HG03469 (cell line): ENCODE measurements around the gene RABGGTA.
"Not testable (repeated sequence)": the region's sequence is repeated elsewhere in the genome, so short reads cannot be mapped to it uniquely, and the experiment has no call there.

ENCODE experiments used
- ATAC-seq: cut with Tn5 transposase; IDR thresholded peaks from one replicate; pipeline ENCODE4 v1.9.1; 2021; ENCODE audit warnings: mild to moderate bottlenecking, moderate library complexity, moderate number of reproducible peaks; ENCODE audit not compliant: unreplicated experiment

RABGGTA gene

DNA sequence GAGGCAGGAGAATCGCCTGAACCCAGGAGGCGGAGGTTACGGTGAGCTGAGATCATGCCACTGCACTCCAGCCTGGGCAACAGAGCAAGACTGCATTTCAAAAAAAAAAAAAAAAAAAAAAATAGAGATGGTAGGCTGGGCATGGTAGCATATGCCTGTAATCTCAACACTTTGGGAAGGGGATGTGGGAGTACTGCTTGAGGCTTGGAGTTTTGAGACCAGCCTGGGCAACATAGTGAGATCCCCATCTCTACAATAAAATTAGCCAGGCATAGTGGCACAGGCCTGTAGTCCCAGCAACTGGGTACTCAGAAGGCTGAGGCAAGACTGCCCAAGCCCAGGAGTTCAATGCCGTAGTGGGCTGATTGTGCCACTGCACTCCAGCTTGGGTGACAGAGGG is 48.4 kb downstream of the RABGGTA start:
- ATAC-seq: not testable (repeated sequence)

DNA sequence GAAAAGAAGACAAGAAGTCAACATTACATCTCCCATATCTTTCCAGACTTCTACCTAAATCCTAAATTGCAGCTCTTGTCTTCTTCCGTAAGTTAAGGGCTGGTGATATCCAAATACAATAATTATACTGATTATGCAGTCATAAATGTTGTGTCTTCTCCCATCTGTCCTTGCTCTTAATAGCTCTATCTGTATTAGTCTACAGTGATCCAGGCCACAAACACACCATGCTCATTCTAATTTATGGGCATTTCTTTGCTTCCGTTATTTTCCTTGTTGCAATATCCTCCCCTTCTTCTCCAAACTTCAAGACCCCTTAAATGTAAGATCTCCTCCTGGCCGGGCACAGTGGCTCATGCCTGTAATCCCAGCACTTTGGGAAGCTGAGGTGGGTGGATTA is 51.9 kb downstream of the RABGGTA start:
- ATAC-seq: no peak

DNA sequence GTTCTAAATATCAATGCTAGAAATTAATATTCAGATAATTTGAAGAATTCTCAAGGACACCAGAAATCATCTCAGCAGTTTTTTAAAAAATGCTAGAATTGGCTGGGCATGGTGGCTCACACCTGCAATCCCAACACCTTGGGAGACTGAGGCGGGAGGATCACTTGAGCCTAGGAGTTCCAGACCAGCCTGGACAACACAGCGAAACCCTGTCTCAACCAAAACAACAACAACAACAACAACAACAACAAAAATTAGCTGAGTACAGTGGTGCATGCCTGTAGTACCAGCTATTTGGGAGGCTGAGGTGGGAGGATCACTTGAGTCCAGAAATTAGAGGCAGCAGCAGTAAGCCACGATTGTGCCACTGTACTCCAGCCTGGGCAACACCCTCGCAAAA is 52.3 kb downstream of the RABGGTA start:
- no peak for ATAC-seq

DNA sequence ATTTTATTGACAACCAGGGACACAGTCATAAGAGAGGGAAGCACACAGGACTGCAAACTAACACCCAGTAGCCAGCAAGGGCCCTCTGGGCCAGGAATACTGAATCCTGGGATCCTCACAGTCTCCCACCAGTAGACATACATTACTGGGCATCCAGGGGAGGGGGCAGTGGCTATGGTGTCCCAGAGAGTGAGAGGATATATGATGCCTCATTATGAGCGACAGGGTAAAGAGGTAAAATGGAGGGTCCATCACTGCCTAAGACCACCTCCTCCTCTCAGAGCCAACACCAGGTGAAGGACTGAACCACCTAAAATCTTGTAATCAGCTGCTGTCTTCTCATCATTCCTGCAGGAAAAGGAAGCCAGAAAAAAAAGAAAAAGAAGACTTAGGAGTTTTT is 54.5 kb downstream of the RABGGTA start:
- ATAC-seq: not testable (repeated sequence)

DNA sequence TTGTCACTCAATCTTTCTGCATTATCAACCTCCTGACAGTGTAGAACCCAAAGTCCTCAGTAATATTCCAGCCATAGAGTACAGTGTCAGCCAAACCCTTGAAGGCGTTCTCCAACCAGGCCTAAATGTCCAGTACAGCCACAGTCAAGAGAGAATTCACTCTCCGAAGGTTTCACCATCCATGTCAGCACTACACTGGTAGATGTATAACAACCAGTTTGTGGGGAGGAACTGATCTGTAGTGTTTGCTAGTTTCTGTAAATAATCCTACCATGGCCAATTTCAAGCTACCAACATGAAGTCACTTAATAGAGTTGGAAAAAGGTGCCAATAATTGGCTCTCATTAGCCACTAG is 55.1 kb downstream of the RABGGTA start:
- ATAC-seq: no peak
